ENCODE measurements around the gene FANCB. TPM values are rescaled to one million over a fixed set of nuclear protein-coding genes. Genes with fewer than 3 reads are reported as not detected.

The FANCB gene
- total and polyA plus RNA-seq, 9 of the 15 experiments (the other 6 are each of a cell fraction or from before 2014, with no cell fraction given), result 6.5 to 21.3 (median 14.6) TPM

Other genes with a start within 250 kb of the FANCB start
- 3.9 and 6.4 TPM in 2 replicates for gene MOSPD2, start 352 bp upstream of the FANCB start, total RNA-seq (2014; rRNA removed)
- gene MOSPD2, start 352 bp upstream of the FANCB start, total RNA-seq (2014; rRNA removed; fragmentation: Illumina TruSeq; extraction: Trizol), result 10.9 and 11.0 TPM in 2 replicates
- gene MOSPD2, start 352 bp upstream of the FANCB start, total RNA-seq (2015; rRNA removed; fragmentation: Illumina TruSeq; extraction: Trizol), result 6.7 and 7.6 TPM in 2 replicates
- 8.1 and 9.2 TPM in 2 replicates for gene MOSPD2, start 352 bp upstream of the FANCB start, total RNA-seq (2021)
- gene MOSPD2, start 352 bp upstream of the FANCB start, polyA plus RNA-seq (2011; rRNA removed), result 12.0 and 14.0 TPM in 2 replicates
- gene MOSPD2, start 352 bp upstream of the FANCB start, polyA plus RNA-seq (2014; fragmentation: Illumina TruSeq; extraction: Trizol), result 7.9 and 10.7 TPM in 2 replicates
- 10 to 100 TPM in 1 of 2 experiments, 1 to 10 TPM in 1; 8.2 to 12.2 TPM for gene MOSPD2, start 352 bp upstream of the FANCB start, polyA plus RNA-seq (2014; fragmentation: Nextera tagmentation; extraction: Ambion mirVana)
- gene MOSPD2, start 352 bp upstream of the FANCB start, polyA plus RNA-seq (2014; rRNA removed), result 6.7 TPM in 2 replicates

Measured in K562 (cell line).